ENCODE data around the gene TTC39C.

- TF ChIP-seq, protein P1, sequence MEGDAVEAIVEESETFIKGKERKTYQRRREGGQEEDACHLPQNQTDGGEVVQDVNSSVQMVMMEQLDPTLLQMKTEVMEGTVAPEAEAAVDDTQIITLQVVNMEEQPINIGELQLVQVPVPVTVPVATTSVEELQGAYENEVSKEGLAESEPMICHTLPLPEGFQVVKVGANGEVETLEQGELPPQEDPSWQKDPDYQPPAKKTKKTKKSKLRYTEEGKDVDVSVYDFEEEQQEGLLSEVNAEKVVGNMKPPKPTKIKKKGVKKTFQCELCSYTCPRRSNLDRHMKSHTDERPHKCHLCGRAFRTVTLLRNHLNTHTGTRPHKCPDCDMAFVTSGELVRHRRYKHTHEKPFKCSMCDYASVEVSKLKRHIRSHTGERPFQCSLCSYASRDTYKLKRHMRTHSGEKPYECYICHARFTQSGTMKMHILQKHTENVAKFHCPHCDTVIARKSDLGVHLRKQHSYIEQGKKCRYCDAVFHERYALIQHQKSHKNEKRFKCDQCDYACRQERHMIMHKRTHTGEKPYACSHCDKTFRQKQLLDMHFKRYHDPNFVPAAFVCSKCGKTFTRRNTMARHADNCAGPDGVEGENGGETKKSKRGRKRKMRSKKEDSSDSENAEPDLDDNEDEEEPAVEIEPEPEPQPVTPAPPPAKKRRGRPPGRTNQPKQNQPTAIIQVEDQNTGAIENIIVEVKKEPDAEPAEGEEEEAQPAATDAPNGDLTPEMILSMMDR (IDR thresholded peaks at IDR 0.05): no peak
- no peak for TF ChIP-seq POLR2A (IDR thresholded peaks at IDR 0.05)
Observed at GRCh38 chr18:24060644-24061043, 46.1 kb downstream of the TTC39C start.

Measured in esophagus squamous epithelium (tissue), 4 donors.